ENCODE data around the gene SHANK1.

GRCh38 chr19:50688766-50689165 is 30.8 kb downstream of the SHANK1 start:
- TF ChIP-seq EZH2 (IDR thresholded peaks at IDR 0.05; ENCODE audit: borderline replicate concordance, low read depth, low read length, severe bottlenecking) (no peak), CTCF (IDR thresholded peaks at IDR 0.05; ENCODE audit: extremely low read depth in 1 of 2, insufficient read depth in 1 of 2, low read depth in 1 of 2, low read length in 2 of 2) (no peak), POLR2A (IDR thresholded peaks at IDR 0.05; ENCODE audit: low read depth, low read length) (no peak)

Data from endothelial cell of umbilical vein (primary cell).